Progenitor cell of endocrine pancreas (in vitro differentiated cells): ENCODE results near the gene TPP1. TPM values are rescaled to one million over a fixed set of nuclear protein-coding genes. Genes with fewer than 3 reads are reported as not detected.

Experiments used
- DNase-seq: peaks from one replicate; pipeline ENCODE4 v3.0.0; 2021; ENCODE audit warnings: low spot score; ENCODE audit not compliant: unreplicated experiment
- H3K27ac Mint-ChIP-seq: 2 replicates; pipeline ENCODE4 v1.8.0; 2021; ENCODE audit warnings: mild to moderate bottlenecking, moderate library complexity, mixed read lengths
- H3K27me3 Mint-ChIP-seq: 2 replicates; pipeline ENCODE4 v1.8.0; 2021; ENCODE audit warnings: mixed read lengths
- H3K36me3 Mint-ChIP-seq: 2 replicates; pipeline ENCODE4 v1.8.0; 2022; ENCODE audit warnings: mixed read lengths; ENCODE audit not compliant: insufficient read depth
- H3K4me1 Mint-ChIP-seq: 2 replicates; pipeline ENCODE4 v1.8.0; 2021; ENCODE audit warnings: low read depth, mixed read lengths
- H3K4me3 Mint-ChIP-seq: 2 replicates; pipeline ENCODE4 v1.8.0; 2021; ENCODE audit warnings: low read depth, mild to moderate bottlenecking, moderate library complexity, mixed read lengths
- H3K9me3 Mint-ChIP-seq: 2 replicates; pipeline ENCODE4 v1.8.0; 2021; ENCODE audit warnings: low read depth, mixed read lengths
- total RNA-seq: library from RNA; stranded (reverse); gene quantifications from 2 replicates; pipeline ENCODE4 v1.2.1, GENCODE V29; 2021
- TF ChIP-seq, protein P1 (sequence below): fragments of 200-600 bp; sonication (generic); IDR thresholded peaks from one replicate; pipeline ENCODE4 v1.5.0; 2021; ENCODE audit warnings: antibody characterized with exemption, mild to moderate bottlenecking; ENCODE audit not compliant: unreplicated experiment

TPP1 gene
- total RNA-seq, 1 donor from 2014 or later, result 59.9 TPM

DNA sequence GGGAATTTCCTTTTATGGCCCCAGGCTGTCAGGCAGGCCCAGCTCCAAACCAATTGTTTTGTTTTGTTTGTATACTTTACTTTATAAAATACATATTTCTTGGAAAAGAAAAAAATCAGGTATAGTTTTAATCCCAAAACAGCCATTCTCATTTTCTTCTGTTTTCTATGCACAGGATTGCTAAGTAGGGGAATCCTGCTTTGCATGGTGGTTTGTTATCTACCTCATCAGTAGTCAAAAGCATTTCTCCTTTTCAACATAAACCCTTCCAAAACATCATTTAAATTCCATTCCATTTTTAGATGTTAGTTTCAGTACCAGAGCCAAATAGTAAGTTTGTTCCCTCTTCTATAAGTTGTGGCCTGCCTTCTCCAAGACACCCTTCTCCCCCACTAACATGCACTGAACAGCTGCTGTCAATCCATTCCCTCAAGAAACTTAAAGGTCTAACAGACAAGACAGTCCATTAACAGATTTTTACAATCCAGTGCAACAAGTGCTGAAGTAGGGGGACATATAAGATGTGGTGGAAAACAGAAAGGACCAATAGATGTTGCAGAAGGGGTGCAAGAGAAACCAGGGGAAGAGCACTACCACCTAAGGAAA, 11.9 kb downstream of the TPP1 start:
- Mint-ChIP-seq H3K27ac (peak overlapping the region; percentile 98), H3K36me3 (peaks cover 19% of the 10 kb centered on the region), H3K27me3 (no peaks in the 10 kb centered on the region), H3K9me3 (no peaks in the 10 kb centered on the region), H3K4me3 (peak overlapping the region; percentile 25), H3K4me1 (peaks cover 23% of the 10 kb centered on the region)
- no peak for DNase-seq
- TF ChIP-seq, protein P1, sequence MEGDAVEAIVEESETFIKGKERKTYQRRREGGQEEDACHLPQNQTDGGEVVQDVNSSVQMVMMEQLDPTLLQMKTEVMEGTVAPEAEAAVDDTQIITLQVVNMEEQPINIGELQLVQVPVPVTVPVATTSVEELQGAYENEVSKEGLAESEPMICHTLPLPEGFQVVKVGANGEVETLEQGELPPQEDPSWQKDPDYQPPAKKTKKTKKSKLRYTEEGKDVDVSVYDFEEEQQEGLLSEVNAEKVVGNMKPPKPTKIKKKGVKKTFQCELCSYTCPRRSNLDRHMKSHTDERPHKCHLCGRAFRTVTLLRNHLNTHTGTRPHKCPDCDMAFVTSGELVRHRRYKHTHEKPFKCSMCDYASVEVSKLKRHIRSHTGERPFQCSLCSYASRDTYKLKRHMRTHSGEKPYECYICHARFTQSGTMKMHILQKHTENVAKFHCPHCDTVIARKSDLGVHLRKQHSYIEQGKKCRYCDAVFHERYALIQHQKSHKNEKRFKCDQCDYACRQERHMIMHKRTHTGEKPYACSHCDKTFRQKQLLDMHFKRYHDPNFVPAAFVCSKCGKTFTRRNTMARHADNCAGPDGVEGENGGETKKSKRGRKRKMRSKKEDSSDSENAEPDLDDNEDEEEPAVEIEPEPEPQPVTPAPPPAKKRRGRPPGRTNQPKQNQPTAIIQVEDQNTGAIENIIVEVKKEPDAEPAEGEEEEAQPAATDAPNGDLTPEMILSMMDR, result no peak

DNA sequence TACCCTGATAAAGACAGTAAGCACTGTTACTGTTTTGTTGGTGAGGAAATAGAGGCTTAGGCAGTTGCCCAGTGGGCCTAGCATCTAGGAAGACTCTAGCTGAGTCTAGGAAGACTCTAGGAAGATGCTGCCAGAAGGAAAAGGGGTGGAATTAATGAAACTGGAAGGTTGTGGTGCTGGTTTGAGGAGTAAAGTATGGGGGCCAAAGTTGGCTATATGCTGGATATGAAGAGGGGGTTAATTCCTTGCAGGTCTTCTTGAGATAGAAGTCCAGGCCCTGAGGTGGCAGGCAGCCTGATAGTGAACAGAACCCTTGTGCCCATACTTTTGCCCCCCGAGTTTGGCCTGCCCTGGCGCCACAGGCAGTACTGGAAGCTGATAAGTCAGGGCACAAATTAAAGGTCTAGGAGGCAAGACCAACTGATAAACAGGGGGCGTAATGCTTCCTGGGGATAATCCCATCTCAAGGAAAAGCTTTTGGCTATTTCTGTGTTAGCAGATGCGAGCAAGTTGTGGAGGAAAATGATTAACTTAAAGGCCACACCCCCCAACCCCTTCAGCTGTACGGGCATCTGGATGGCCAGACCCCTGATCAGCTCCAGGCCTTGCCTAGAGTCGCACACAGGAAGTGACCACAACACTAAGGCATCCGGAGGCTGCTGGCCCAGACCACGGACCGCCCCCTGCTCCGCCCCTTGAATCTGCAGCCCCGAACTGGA, 12.6 kb downstream of the TPP1 start:
- TF ChIP-seq, protein P1, result no peak
- Mint-ChIP-seq H3K27ac (peak overlapping the region; percentile 98), H3K27me3 (no peaks in the 10 kb centered on the region), H3K4me1 (peaks cover 23% of the 10 kb centered on the region), H3K9me3 (no peaks in the 10 kb centered on the region), H3K36me3 (peaks cover 19% of the 10 kb centered on the region), H3K4me3 (peak overlapping the region; percentile 56)
- peak; percentile 79 for DNase-seq

DNA sequence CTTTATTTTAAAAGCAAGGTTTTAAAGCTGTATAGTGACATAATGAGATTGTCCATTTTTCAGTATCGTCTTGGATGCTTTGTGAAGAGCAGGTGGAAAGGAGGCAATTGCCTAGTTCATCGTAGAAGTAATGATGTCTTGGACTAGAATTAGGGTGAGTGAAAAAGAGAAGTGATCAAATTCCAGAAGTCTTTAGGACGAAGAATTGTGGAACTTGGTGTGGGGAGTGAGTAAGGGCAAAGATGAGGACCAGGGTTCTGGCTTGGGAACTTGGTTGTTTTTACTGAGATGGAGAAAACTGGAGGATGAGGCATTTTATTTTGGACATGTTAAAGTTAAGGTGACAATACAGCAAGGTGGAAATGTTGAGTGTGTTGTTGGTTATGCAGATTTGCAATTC, 14.4 kb downstream of the TPP1 start:
- Mint-ChIP-seq H3K4me1 (peaks cover 16% of the 10 kb centered on the region), H3K9me3 (no peaks in the 10 kb centered on the region), H3K36me3 (peaks cover 14% of the 10 kb centered on the region), H3K27ac (no peak overlapping the region), H3K27me3 (no peaks in the 10 kb centered on the region), H3K4me3 (no peak overlapping the region)
- no peak for DNase-seq
- TF ChIP-seq, protein P1, result no peak

- Mint-ChIP-seq H3K9me3 (no peaks in the 10 kb centered on the region), H3K36me3 (peaks cover 11% of the 10 kb centered on the region), H3K27ac (no peak overlapping the region), H3K27me3 (no peaks in the 10 kb centered on the region), H3K4me1 (peaks cover 16% of the 10 kb centered on the region), H3K4me3 (no peak overlapping the region)
- no peak for DNase-seq
- TF ChIP-seq, protein P1, result no peak
These were observed 15.1 kb downstream of the TPP1 start for GRCh38 chr11:6604081-6604626.

DNA sequence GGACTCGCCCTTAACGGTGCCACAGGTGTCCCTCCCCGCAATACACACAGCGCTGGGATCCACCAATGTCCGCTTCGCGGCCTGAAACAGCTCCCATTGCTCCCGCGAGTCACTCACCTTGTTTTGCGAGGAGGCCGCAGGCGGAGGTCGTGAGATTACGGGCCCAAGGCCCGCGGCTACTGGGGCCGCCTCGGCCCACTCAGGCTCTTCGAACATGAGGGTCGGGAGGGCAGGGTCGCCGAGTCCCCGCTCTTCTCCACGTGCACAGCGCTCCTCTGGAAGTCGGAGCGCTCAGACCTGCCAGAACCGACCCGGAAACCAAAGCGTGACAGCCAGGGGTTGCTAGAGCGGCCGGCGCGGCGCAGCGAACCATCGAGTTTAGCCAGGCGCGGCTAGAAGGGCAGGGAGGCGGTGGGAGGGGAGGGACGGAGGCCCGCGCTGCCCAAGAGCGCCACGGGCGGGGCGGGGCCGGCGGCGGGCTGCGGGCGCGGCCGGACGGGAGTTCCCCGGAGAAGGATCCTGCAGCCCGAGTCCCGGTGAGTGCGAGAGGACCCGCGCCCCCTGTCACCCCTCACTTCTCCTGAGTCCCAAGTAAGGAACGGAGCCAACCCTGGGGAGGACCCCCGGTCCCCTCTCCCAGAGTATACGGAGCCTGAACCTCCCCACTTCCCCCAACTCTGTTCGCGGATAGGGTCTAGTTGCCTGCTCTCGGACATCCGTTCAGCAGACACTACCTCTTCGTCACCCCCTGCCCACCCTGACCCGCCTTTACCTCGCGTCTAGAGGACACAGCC, 15.7 kb downstream of the TPP1 start, which contains the start of the genes ILK and RRP8:
TSS of gene ILK (plus strand) at position 488 of the 794 bp plus-strand sequence. CDS start 498 bp downstream, outside the sequence.
TSS of gene RRP8 (minus strand) at position 330 of the 794 bp plus-strand sequence. CDS start at position 216, 114 bp downstream.
- no peak within 1 kb of the TSS for H3K27ac Mint-ChIP-seq
- H3K36me3 Mint-ChIP-seq, result peaks cover 7% of the 10 kb centered on the region
- TF ChIP-seq, protein P1, result peak; percentile 3
- peak; percentile 81 for DNase-seq
- H3K9me3 Mint-ChIP-seq, result no peaks in the 10 kb centered on the region
- H3K4me1 Mint-ChIP-seq, result peaks cover 21% of the 10 kb centered on the region
- H3K27me3 Mint-ChIP-seq, result no peaks in the 10 kb centered on the region
- no peak within 1 kb of the TSS for H3K4me3 Mint-ChIP-seq
